ENCODE results near the gene ROBO1.
"Not testable (repeated sequence)": the region's sequence is repeated elsewhere in the genome, so short reads cannot be mapped to it uniquely, and the experiment has no call there.

Gene ROBO1

DNA sequence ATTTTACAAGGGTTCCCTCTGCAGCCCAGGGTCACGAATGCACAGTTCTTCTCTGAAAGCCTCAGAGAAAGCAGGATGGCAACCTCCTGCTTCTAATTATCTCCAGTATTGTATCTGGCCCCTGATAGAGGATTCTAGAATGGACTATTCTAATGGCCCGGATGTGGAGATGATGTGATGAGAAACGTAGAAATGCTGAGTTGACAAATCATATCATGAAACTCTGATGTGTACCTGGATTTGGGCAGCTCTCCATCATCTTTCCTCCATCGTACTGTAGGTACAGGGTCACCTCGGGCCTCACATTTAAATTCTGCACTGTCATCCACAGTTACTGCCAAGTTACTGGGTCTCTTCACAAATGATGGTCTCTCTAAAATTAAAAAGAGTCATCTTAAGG lies 1050.8 kb downstream of the ROBO1 start:
- DNase-seq = no peak

- no peak for DNase-seq
Measured at GRCh38 chr3:78712941-78713340, 1054.9 kb downstream of the ROBO1 start.

GRCh38 chr3:78712270-78712669 lies 1055.5 kb downstream of the ROBO1 start:
- DNase-seq = no peak

DNA sequence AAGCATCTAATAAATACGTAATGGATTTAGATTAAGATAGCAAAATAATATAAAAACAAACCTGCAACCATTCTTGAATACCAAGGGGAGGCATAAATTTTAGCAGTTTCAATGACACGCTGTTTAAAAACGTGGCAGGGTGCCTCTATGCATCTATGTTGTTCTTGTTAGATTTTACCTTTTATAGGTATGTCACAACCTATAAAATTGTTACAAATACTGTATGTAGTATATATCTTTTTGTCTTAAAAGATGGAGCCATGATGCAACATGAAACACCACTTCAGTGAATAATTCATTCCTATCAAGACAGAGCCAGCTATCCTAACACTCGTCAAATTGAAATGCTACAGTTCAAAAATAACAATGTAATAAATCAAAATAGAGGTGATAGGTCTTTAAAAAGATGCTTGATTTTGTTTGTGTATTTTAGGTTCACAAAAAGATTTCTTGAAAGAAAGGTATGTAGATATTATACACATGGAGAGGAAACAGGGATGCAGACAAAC lies 1059.2 kb downstream of the ROBO1 start:
- DNase-seq = no peak

DNA sequence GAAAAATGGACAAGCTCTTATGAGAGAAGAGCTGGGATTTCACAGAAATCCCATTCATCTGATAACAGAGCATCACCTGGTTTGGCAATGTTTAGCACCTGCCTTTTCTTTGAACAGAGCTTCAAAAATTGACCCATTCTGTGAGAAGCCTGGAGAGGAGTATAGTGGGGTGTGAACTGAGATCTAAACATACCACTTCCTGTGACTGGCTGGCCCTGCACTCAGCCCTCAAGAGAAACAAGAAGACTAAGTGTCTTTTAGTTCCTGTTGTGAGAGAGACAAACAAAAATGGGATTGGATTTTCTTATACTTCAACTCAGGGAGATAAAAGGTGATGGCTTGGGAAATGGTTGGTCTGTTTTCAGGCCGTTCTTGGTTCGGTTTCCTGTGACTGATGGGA lies 1060.2 kb downstream of the ROBO1 start:
- no peak for DNase-seq

DNA sequence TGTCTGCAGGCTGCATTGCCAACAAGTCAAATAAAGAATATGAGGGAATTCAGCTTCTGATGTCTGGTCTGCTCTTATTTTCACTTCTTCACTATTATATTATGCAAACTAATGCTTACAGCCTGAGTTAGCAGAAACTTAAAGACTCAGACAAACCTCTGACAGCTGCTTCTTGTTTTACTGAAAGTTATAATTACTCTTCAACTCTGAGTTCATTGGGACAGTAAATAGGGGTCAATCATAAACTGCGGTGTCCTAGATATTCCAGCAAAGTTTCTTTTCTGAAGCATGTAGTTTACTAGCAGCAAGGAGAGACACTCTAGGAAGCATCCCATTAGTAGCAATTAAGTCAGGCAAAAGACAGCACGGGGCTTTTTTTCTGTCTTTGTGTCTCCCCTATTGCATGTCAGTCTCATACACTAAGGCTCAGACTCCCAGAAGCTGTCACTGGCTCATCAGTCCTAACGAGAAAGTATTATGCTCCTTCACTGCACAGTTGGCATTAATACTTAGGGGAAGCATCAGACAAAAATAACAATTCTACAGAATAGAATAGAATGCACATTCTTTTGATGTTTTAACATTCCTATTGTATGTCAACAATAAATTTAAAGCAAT lies 1060.8 kb downstream of the ROBO1 start:
- DNase-seq = no peak

GRCh38 chr3:78703944-78704343 lies 1063.9 kb downstream of the ROBO1 start:
- no peak for DNase-seq

DNA sequence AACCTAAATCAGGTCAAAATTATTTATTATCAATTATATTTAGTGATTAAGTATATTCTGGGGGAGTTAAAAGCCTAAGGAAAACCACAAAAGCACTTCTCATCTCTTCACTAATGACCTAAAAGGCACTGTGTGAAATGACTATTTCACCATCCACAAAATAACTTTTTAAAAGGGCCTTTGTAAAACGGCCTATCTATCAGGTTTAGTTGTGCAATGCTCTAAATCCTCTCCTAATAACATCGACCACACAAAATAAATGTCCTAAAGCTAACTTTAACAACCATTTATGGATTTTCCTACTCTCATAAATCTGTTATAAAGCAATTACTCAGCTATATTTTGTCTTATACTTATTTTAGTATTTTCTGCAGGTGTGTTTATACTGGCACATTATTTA lies 1066.3 kb downstream of the ROBO1 start:
- no peak for DNase-seq

DNA sequence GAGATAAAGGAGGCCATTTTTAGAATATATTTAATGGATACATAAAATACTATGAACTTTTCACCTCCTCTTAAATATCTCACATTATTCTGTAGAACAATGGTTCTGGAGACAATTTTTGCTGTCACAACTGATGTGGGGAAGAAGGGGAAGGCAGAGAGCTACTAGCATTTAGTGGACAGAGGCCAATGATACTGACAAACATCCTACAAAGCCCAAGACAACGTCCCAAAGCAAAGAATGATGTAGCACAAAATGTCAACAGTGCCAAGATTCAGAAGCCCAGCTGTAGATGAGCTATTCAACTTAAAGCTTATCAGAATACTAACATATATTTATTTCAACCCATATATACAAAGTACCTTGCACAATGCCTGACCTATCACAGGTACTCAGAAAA lies 1069.4 kb downstream of the ROBO1 start:
- no peak for DNase-seq

GRCh38 chr3:78697426-78697825 lies 1070.4 kb downstream of the ROBO1 start:
- DNase-seq = no peak

DNA sequence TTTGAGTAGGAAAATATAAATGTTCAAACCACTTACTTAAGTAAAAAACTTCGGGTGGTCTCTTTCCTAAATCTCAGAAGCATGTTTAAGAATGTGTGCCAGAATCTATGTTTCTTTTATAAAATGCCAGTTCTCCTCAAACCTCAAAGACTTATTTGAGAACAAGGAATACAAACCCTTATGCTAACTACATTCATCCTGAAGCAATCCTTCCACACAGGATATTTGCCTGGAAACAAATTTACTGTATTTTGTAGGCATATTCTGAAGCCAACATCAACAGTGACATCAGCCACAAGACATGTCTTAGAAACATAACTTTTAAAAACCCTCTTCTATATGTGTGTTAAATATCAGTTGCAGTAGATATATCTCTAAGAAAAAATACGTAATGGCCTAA lies 1077.0 kb downstream of the ROBO1 start:
- no peak for DNase-seq

DNA sequence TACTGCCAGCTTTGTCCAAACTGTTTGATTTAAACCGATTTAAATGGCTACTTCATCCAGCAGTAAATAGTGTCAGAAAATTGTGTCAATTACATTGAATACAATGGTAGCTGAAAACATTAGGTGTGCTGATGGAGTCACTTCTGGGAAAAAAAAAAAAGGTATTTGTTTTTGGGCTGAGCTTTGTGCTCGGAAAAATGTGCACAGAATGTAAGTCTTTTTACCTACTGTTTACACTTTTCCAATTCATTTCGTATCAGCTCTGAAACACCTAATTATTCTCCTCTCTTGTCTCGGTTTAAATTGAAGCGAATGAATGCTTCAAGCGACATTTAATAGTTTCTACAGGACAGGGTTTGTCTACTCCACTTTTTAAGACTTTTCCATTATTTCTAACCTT lies 1078.4 kb downstream of the ROBO1 start:
- DNase-seq = no peak

DNA sequence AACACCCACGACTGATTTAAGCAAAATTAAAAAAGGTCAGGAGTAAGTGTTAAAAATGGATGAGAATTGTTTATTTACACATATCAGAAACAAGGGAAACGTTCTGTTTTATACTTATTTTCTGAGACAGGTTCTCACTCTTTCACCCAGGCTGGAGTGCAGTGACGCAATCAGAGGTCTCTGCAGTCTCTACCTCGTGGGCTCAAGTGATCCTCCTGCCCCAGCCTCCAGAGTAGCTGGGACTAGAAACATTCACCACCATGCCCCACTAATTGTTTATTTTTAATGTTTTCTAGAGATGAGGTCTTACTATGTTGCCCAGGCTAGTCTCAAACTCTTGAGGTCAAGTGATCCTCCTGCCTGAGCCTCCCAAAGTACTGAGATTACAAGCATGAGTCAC lies 1080.3 kb downstream of the ROBO1 start:
- DNase-seq = no peak

DNA sequence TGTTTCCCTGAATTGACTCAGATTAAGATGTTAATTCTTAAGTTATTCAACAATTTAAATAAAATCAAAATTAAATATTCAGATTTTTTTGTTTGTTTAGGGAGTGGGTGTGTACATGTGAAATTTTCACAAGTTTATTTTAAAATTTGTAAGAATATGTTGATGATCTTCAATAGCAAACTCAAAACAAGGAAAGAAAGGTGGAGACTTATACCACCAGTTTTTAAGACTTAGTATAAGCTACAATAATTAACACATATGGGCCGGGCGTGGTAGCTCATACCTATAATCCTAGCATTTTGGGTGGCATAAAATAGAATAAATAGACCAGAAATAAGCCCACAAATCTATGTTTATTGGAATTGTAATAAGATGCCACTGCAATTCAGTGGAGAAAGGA lies 1084.5 kb downstream of the ROBO1 start:
- DNase-seq = no peak

DNA sequence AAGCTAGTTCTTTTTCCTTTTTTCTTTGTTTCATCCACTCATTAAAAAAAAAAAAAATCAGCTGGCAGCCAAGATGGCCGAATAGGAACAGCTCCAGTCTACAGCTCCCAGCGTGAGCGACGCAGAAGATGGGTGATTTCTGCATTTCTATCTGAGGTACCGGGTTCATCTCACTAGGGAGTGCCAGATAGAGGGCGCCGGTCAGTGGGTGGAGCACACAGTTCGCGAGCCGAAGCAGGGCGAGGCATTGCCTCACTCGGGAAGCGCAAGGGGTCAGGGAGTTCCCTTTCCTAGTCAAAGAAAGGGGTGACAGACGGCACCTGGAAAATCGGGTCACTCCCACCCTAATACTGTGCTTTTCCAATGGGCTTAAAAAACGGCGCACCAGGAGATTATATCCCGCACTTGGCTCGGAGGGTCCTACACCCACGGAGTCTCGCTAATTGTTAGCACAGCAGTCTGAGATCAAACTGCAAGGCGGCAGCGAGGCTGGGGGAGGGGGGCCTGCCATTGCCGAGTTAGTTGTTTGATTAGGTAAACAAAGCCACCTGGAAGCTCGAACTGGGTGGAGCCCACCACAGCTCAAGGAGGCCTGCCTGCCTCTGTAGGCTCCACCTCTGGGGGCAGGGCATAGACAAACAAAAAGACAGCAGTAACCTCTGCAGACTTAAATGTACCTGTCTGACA lies 1092.5 kb downstream of the ROBO1 start:
- DNase-seq = not testable (repeated sequence)

- no peak for DNase-seq
Measured at GRCh38 chr3:78670746-78671145, 1097.1 kb downstream of the ROBO1 start.

DNA sequence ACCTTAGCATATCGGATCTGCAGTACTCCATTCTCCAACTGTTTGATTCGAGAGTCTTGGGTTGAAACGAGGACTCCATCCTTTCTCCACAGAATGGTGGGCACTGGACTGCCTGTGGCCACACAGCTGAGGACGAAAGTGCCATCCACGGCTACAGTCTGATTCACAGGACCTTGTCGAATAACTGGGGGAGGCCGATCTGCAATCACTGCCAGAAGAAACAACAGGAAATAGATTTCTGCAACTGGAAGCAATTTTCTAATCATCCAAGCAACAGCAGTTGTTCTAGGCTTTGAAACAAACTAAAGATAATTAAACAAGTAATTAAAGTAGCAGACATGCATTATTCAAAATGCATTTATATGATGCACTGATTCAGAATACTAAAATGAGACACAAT lies 1097.7 kb downstream of the ROBO1 start:
- no peak for DNase-seq

DNA sequence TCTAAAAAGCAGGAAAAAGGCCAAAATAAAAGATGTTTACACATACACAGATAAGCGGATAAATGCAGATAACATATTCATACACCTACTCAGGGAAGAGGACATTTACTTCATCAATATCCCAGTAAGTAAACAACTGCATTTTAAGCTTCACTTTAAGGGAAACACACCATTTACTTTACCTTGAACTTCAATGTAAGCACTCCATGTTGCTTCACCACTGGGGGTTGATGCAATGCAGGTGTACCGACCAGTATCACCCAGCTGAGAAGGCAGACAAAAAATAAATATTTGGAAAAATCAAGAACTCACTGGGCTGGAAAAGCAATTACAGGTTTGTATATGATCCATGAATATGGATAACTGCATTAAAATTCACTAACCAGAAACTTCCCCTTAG lies 1099.5 kb downstream of the ROBO1 start:
- no peak for DNase-seq

- DNase-seq = no peak
Measured at GRCh38 chr3:78666470-78666800, 1101.4 kb downstream of the ROBO1 start.

GRCh38 chr3:78665776-78666469 lies 1101.9 kb downstream of the ROBO1 start:
- DNase-seq = no peak

- DNase-seq = no peak
Measured at GRCh38 chr3:78665101-78665500, 1102.7 kb downstream of the ROBO1 start.

GRCh38 chr3:78660957-78661356 lies 1106.8 kb downstream of the ROBO1 start:
- DNase-seq = no peak

GRCh38 chr3:78659386-78659987 lies 1108.3 kb downstream of the ROBO1 start:
- peak; percentile 74 for DNase-seq

- DNase-seq = no peak
Measured at GRCh38 chr3:78647726-78648125, 1120.1 kb downstream of the ROBO1 start.

All from hematopoietic multipotent progenitor cell treated with erythropoietin and hydrocortisone succinate and interleukin-3 and kit ligand, for 6 days (in vitro differentiated cells).